SK-N-SH treated with all-trans-retinoic acid at 6 μM for 48 hours (cell line): ENCODE data around the gene ABR.

ENCODE experiments used
- ATAC-seq: fragments of 200-7000 bp; cut with Tn5 transposase; 3 replicates; pipeline ENCODE4 v1.9.1; 2020; ENCODE audit warnings: mild to moderate bottlenecking, moderate library complexity
- ARNTL ChIP-seq: fragments of 450-650 bp; formaldehyde crosslinking; IDR thresholded peaks from 2 replicates; pipeline ENCODE4 v1.5.0; 2020; ENCODE audit warnings: low read depth, mild to moderate bottlenecking, moderate library complexity, borderline replicate concordance
- BACH2 ChIP-seq: fragments of 250-450 bp; sonication (Bioruptor Pico); IDR thresholded peaks from 2 replicates; pipeline ENCODE4 v1.9.0; 2021; ENCODE audit warnings: mild to moderate bottlenecking, borderline replicate concordance
- CSDC2 ChIP-seq: fragments of 250-450 bp; sonication (Bioruptor Pico); IDR thresholded peaks from 2 replicates; pipeline ENCODE4 v1.5.0; 2020; ENCODE audit warnings: mild to moderate bottlenecking, moderate library complexity
- GLIS3 ChIP-seq: fragments of 250-450 bp; sonication (Bioruptor Pico); IDR thresholded peaks from 2 replicates; pipeline ENCODE4 v1.5.0; 2020; ENCODE audit warnings: mild to moderate bottlenecking, moderate library complexity
- ISL1 ChIP-seq: fragments of 250-450 bp; sonication (Bioruptor Pico); IDR thresholded peaks from 2 replicates; pipeline ENCODE4 v2.1.2; 2022; ENCODE audit warnings: mild to moderate bottlenecking, moderate library complexity
- PPARA ChIP-seq: fragments of 250-450 bp; sonication (Bioruptor Pico); IDR thresholded peaks from 2 replicates; pipeline ENCODE4 v1.5.0; 2020; ENCODE audit warnings: mild to moderate bottlenecking, borderline replicate concordance
- RARB ChIP-seq: fragments of 250-450 bp; sonication (Bioruptor Pico); IDR thresholded peaks from 2 replicates; pipeline ENCODE4 v1.8.0; 2021; ENCODE audit warnings: mild to moderate bottlenecking, moderate library complexity
- TOX ChIP-seq: fragments of 250-450 bp; sonication (Bioruptor Pico); IDR thresholded peaks from 2 replicates; pipeline ENCODE4 v1.8.0; 2021; ENCODE audit warnings: mild to moderate bottlenecking, moderate library complexity, borderline replicate concordance
- ZC3H10 ChIP-seq: fragments of 250-450 bp; sonication (Bioruptor Pico); IDR thresholded peaks from 2 replicates; pipeline ENCODE4 v1.5.1; 2021; ENCODE audit warnings: mild to moderate bottlenecking, moderate library complexity
- ZFP30 ChIP-seq: fragments of 450-650 bp; formaldehyde crosslinking; IDR thresholded peaks from 2 replicates; pipeline ENCODE4 v1.5.0; 2022; ENCODE audit warnings: mild to moderate bottlenecking, moderate library complexity
- ZNF70 ChIP-seq: fragments of 450-650 bp; formaldehyde crosslinking; IDR thresholded peaks from 2 replicates; pipeline ENCODE4 v1.5.0; 2020; ENCODE audit warnings: mild to moderate bottlenecking, moderate library complexity
- ZNF8 ChIP-seq: fragments of 450-650 bp; formaldehyde crosslinking; IDR thresholded peaks from 2 replicates; pipeline ENCODE4 v1.5.0; 2020; ENCODE audit warnings: mild to moderate bottlenecking, moderate library complexity
- TF ChIP-seq, protein P1 (sequence below): fragments of 250-450 bp; sonication (Bioruptor Pico); IDR thresholded peaks from 2 replicates; pipeline ENCODE4 v1.5.1; 2021; ENCODE audit warnings: mild to moderate bottlenecking, moderate library complexity
- TF ChIP-seq, protein P2 (sequence below): fragments of 250-450 bp; sonication (Bioruptor Pico); IDR thresholded peaks from 2 replicates; pipeline ENCODE4 v1.5.1; 2020; ENCODE audit warnings: low read depth, mild to moderate bottlenecking, moderate library complexity
- TF ChIP-seq, protein P3 (sequence below): fragments of 250-450 bp; sonication (Bioruptor Pico); IDR thresholded peaks from 2 replicates; pipeline ENCODE4 v1.8.0; 2020; ENCODE audit warnings: mild to moderate bottlenecking, moderate library complexity, borderline replicate concordance
- TF ChIP-seq, protein P4 (sequence below): fragments of 250-450 bp; sonication (Bioruptor Pico); IDR thresholded peaks from 2 replicates; pipeline ENCODE4 v1.8.0; 2021; ENCODE audit warnings: low read depth, mild to moderate bottlenecking, moderate library complexity, borderline replicate concordance
- TF ChIP-seq, protein P5 (sequence below): fragments of 250-450 bp; sonication (Bioruptor Pico); IDR thresholded peaks from 2 replicates; pipeline ENCODE4 v1.5.0; 2020; ENCODE audit warnings: mild to moderate bottlenecking, moderate library complexity

Gene ABR

DNA sequence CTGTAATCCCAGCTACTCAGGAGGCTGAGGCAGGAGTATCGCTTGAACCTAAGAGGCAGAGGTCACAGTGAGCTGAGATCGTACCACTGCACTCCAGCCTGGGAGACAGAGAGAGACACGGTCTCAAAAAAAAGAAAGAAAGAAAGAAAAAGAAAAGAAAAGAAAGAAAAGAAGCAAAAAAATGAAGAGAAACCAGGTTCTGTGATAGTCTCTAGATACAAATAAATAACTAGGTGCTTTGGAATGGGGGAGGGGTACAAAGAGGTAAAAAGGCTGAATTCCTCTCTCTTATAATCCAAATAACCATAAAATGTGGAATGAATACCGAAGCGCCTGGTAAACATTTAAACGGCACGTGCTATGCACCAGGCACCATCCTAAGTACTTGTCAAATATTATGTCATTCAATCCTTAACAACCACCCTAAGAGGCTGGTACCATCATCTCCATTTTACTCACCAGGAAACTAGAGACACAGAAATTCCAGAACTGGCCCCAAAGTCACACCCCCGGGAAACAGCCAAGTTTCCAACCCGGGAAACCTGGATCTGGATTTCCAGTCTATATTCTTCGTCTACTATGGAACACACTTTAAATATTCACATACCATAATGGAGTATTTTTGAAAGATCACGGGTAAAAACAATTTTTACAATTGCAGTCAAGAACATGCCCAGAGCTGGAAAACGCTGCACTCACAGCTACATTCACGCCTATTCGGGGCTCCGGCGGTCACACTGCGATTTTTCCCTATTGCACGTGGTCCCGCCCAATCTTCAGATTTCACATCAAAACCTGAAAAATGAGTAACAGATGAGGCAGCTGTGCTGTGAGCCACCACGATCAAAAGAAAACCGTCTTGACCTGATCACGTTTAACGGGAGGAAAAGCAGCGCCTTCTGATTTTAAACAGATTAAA lies 210.7 kb downstream of the ABR start:
- TF ChIP-seq ZC3H10 (CRISPR knock-in tag): no peak
- TF ChIP-seq, protein P1, sequence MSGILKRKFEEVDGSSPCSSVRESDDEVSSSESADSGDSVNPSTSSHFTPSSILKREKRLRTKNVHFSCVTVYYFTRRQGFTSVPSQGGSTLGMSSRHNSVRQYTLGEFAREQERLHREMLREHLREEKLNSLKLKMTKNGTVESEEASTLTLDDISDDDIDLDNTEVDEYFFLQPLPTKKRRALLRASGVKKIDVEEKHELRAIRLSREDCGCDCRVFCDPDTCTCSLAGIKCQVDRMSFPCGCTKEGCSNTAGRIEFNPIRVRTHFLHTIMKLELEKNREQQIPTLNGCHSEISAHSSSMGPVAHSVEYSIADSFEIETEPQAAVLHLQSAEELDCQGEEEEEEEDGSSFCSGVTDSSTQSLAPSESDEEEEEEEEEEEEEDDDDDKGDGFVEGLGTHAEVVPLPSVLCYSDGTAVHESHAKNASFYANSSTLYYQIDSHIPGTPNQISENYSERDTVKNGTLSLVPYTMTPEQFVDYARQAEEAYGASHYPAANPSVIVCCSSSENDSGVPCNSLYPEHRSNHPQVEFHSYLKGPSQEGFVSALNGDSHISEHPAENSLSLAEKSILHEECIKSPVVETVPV: no peak
- no peak for TF ChIP-seq ARNTL (CRISPR knock-in tag)
- no peak for TF ChIP-seq ZNF8 (CRISPR knock-in tag)
- TF ChIP-seq, protein P2, sequence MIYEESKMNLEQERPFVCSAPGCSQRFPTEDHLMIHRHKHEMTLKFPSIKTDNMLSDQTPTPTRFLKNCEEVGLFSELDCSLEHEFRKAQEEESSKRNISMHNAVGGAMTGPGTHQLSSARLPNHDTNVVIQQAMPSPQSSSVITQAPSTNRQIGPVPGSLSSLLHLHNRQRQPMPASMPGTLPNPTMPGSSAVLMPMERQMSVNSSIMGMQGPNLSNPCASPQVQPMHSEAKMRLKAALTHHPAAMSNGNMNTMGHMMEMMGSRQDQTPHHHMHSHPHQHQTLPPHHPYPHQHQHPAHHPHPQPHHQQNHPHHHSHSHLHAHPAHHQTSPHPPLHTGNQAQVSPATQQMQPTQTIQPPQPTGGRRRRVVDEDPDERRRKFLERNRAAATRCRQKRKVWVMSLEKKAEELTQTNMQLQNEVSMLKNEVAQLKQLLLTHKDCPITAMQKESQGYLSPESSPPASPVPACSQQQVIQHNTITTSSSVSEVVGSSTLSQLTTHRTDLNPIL: no peak
- TF ChIP-seq, protein P3, sequence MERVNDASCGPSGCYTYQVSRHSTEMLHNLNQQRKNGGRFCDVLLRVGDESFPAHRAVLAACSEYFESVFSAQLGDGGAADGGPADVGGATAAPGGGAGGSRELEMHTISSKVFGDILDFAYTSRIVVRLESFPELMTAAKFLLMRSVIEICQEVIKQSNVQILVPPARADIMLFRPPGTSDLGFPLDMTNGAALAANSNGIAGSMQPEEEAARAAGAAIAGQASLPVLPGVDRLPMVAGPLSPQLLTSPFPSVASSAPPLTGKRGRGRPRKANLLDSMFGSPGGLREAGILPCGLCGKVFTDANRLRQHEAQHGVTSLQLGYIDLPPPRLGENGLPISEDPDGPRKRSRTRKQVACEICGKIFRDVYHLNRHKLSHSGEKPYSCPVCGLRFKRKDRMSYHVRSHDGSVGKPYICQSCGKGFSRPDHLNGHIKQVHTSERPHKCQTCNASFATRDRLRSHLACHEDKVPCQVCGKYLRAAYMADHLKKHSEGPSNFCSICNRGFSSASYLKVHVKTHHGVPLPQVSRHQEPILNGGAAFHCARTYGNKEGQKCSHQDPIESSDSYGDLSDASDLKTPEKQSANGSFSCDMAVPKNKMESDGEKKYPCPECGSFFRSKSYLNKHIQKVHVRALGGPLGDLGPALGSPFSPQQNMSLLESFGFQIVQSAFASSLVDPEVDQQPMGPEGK (CRISPR knock-in tag): no peak
- no peak for TF ChIP-seq PPARA (CRISPR knock-in tag)
- no peak for TF ChIP-seq BACH2
- no peak for ATAC-seq

DNA sequence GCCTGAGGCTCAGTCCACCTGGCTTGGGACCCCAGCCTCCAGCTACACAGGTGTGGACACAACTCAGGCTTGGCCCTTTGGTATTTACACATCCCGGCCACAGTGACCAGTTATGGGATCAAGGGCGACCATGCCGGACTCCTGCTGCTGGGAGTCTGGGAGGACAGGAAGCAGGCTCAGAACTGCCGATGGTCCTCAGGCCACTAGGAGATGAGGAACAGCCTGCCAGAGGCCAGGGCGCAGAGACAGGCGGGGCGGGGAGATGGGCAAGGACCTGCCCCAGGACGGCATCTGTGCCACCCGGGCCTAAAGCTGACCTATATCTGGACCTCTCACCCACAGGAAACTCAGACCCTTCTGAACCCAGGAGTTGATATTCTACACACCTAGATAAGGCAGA lies 212.7 kb downstream of the ABR start:
- no peak for ATAC-seq
- no peak for TF ChIP-seq GLIS3
- TF ChIP-seq ZNF70 (CRISPR knock-in tag): no peak
- TF ChIP-seq RARB (CRISPR knock-in tag): no peak
- no peak for TF ChIP-seq BACH2
- TF ChIP-seq TOX (CRISPR knock-in tag): no peak
- TF ChIP-seq, protein P4, sequence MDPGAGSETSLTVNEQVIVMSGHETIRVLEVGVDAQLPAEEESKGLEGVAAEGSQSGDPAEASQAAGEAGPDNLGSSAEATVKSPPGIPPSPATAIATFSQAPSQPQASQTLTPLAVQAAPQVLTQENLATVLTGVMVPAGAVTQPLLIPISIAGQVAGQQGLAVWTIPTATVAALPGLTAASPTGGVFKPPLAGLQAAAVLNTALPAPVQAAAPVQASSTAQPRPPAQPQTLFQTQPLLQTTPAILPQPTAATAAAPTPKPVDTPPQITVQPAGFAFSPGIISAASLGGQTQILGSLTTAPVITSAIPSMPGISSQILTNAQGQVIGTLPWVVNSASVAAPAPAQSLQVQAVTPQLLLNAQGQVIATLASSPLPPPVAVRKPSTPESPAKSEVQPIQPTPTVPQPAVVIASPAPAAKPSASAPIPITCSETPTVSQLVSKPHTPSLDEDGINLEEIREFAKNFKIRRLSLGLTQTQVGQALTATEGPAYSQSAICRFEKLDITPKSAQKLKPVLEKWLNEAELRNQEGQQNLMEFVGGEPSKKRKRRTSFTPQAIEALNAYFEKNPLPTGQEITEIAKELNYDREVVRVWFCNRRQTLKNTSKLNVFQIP (CRISPR knock-in tag): no peak
- TF ChIP-seq, protein P1: no peak
- no peak for TF ChIP-seq PPARA (CRISPR knock-in tag)
- TF ChIP-seq, protein P3 (CRISPR knock-in tag): no peak
- TF ChIP-seq ISL1 (CRISPR knock-in tag): no peak
- TF ChIP-seq, protein P5, sequence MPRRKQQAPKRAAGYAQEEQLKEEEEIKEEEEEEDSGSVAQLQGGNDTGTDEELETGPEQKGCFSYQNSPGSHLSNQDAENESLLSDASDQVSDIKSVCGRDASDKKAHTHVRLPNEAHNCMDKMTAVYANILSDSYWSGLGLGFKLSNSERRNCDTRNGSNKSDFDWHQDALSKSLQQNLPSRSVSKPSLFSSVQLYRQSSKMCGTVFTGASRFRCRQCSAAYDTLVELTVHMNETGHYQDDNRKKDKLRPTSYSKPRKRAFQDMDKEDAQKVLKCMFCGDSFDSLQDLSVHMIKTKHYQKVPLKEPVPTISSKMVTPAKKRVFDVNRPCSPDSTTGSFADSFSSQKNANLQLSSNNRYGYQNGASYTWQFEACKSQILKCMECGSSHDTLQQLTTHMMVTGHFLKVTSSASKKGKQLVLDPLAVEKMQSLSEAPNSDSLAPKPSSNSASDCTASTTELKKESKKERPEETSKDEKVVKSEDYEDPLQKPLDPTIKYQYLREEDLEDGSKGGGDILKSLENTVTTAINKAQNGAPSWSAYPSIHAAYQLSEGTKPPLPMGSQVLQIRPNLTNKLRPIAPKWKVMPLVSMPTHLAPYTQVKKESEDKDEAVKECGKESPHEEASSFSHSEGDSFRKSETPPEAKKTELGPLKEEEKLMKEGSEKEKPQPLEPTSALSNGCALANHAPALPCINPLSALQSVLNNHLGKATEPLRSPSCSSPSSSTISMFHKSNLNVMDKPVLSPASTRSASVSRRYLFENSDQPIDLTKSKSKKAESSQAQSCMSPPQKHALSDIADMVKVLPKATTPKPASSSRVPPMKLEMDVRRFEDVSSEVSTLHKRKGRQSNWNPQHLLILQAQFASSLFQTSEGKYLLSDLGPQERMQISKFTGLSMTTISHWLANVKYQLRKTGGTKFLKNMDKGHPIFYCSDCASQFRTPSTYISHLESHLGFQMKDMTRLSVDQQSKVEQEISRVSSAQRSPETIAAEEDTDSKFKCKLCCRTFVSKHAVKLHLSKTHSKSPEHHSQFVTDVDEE (CRISPR knock-in tag): no peak
- TF ChIP-seq ZFP30 (CRISPR knock-in tag): no peak
- no peak for TF ChIP-seq CSDC2 (CRISPR knock-in tag)
